Peyer's patch (tissue), 4 donors: ENCODE measurements around the gene TIPRL. TPM values are rescaled to one million over a fixed set of nuclear protein-coding genes. Genes with fewer than 3 reads are reported as not detected.

Source experiments
- DNase-seq, 3 donors: peaks; one replicate each; pipeline ENCODE4 v3.0.0-alpha.2; 2017 to 2019
- H3K27ac ChIP-seq, 4 donors: fragments of 200-600 bp; sonication (generic); one replicate each; pipeline ENCODE4 v1.5.1; 2016 to 2019
- H3K27me3 ChIP-seq, 2 donors: fragments of 200-600 bp; sonication (generic); one replicate each; pipeline ENCODE4 v1.5.1; 2019
- H3K36me3 ChIP-seq, 3 donors: fragments of 200-600 bp; sonication (generic); one replicate each; pipeline ENCODE4 v1.5.1; 2016 to 2019
- H3K4me1 ChIP-seq, 4 donors: fragments of 200-600 bp; sonication (generic); one replicate each; pipeline ENCODE4 v1.5.1; 2016 to 2019
- H3K4me3 ChIP-seq, 4 donors: fragments of 200-600 bp; sonication (generic); 1 replicate in 3 of 4; 2 replicates in 1 of 4; pipeline ENCODE4 v1.5.1; 2016 to 2019; ENCODE audit warnings: mild to moderate bottlenecking in 1 of 4
- H3K9me3 ChIP-seq, 4 donors: fragments of 200-600 bp; sonication (generic); one replicate each; pipeline ENCODE4 v1.5.1; 2016 to 2019; ENCODE audit warnings: mild to moderate bottlenecking in 1 of 4
- CTCF ChIP-seq, 6 experiments: fragments of 450-650 bp in 4 of 6; fragments of 200-600 bp in 2 of 6; sonication (generic) in 1 of 6; IDR thresholded peaks; one replicate each; pipeline ENCODE4 v1.5.1; 2017 to 2019; ENCODE audit warnings: antibody characterized with exemption in 6 of 6, mild to moderate bottlenecking in 3 of 6, moderate library complexity in 1 of 6
- POLR2A ChIP-seq, 2 donors: fragments of 450-650 bp; IDR thresholded peaks; one replicate each; pipeline ENCODE4 v1.5.1; 2017; ENCODE audit warnings: antibody characterized with exemption in 2 of 2, mild to moderate bottlenecking in 2 of 2, moderate library complexity in 2 of 2
- total RNA-seq, 4 donors: library from RNA; depleted of rRNA; stranded (reverse); fragments of >200 nt; gene quantifications; one replicate each; pipeline ENCODE4 v1.1.0, GENCODE V29; 2016

Gene TIPRL
- total RNA-seq, 4 donors from 2014 or later, result 9.1 to 29.4 (median 16.8) TPM

GRCh38 chr1:168210312-168210711, 31.6 kb downstream of the TIPRL start:
- no peaks in the 10 kb centered on the region for H3K36me3 ChIP-seq
- H3K4me3 ChIP-seq, result no peak overlapping the region
- H3K9me3 ChIP-seq, result peaks cover 0 to 3% (median 0%) of the 10 kb centered on the region in 4 donors
- TF ChIP-seq CTCF (IDR thresholded peaks at IDR 0.05) (no peak), POLR2A (IDR thresholded peaks at IDR 0.05) (no peak)
- H3K27me3 ChIP-seq, result no peaks in the 10 kb centered on the region
- H3K4me1 ChIP-seq, result no peaks in the 10 kb centered on the region
- no peak for DNase-seq
- H3K27ac ChIP-seq, result no peak overlapping the region

GRCh38 chr1:168213349-168213748, 34.6 kb downstream of the TIPRL start:
- TF ChIP-seq POLR2A (IDR thresholded peaks at IDR 0.05) (no peak), CTCF (IDR thresholded peaks at IDR 0.05) (no peak)
- no peak for DNase-seq
- Histone ChIP-seq H3K27ac (no peak overlapping the region), H3K4me3 (no peak overlapping the region), H3K4me1 (no peaks in the 10 kb centered on the region), H3K27me3 (no peaks in the 10 kb centered on the region), H3K9me3 (peaks cover 0 to 3% (median 0%) of the 10 kb centered on the region in 4 donors), H3K36me3 (no peaks in the 10 kb centered on the region)

GRCh38 chr1:168216171-168216570, 37.4 kb downstream of the TIPRL start:
- Histone ChIP-seq H3K9me3 (peaks cover 0 to under 1% (median 0%) of the 10 kb centered on the region in 4 donors), H3K36me3 (no peaks in the 10 kb centered on the region), H3K4me3 (no peak overlapping the region), H3K4me1 (no peaks in the 10 kb centered on the region), H3K27me3 (no peaks in the 10 kb centered on the region), H3K27ac (no peak overlapping the region)
- TF ChIP-seq CTCF (IDR thresholded peaks at IDR 0.05), result no peak
- TF ChIP-seq POLR2A (IDR thresholded peaks at IDR 0.05), result no peak
- no peak for DNase-seq

GRCh38 chr1:168217664-168218063, 38.9 kb downstream of the TIPRL start:
- H3K4me1 ChIP-seq, result no peaks in the 10 kb centered on the region
- H3K27me3 ChIP-seq, result no peaks in the 10 kb centered on the region
- H3K36me3 ChIP-seq, result no peaks in the 10 kb centered on the region
- H3K27ac ChIP-seq, result no peak overlapping the region
- DNase-seq, result no peak
- no peaks in the 10 kb centered on the region for H3K9me3 ChIP-seq
- TF ChIP-seq POLR2A (IDR thresholded peaks at IDR 0.05), result no peak
- no peak for TF ChIP-seq CTCF (IDR thresholded peaks at IDR 0.05)
- H3K4me3 ChIP-seq, result no peak overlapping the region

- Histone ChIP-seq H3K4me1 (no peaks in the 10 kb centered on the region), H3K4me3 (no peak overlapping the region), H3K9me3 (no peaks in the 10 kb centered on the region), H3K27ac (no peak overlapping the region), H3K27me3 (no peaks in the 10 kb centered on the region), H3K36me3 (no peaks in the 10 kb centered on the region)
- TF ChIP-seq POLR2A (IDR thresholded peaks at IDR 0.05) (no peak), CTCF (IDR thresholded peaks at IDR 0.05) (no peak)
- no peak for DNase-seq
Measured at GRCh38 chr1:168218658-168219057, 39.9 kb downstream of the TIPRL start.

- no peaks in the 10 kb centered on the region for H3K27me3 ChIP-seq
- H3K27ac ChIP-seq, result no peak overlapping the region
- H3K4me3 ChIP-seq, result no peak overlapping the region
- no peaks in the 10 kb centered on the region for H3K36me3 ChIP-seq
- no peaks in the 10 kb centered on the region for H3K9me3 ChIP-seq
- TF ChIP-seq POLR2A (IDR thresholded peaks at IDR 0.05) (no peak), CTCF (IDR thresholded peaks at IDR 0.05) (no peak)
- H3K4me1 ChIP-seq, result peaks cover 0 to 3% (median 0%) of the 10 kb centered on the region in 4 donors
- DNase-seq, result no peak
Measured at GRCh38 chr1:168220470-168220871, 41.7 kb downstream of the TIPRL start.
